Coronary artery (tissue), 2 donors: ENCODE data around the gene CACNG6.

Experiments
- DNase-seq: peaks from one replicate; pipeline ENCODE4 v3.0.0-alpha.2; 2017; ENCODE audit warnings: low spot score
- H3K27ac ChIP-seq, 2 donors: fragments of 200-600 bp; sonication (generic); one replicate each; pipeline ENCODE4 v1.5.1; 2016 to 2019
- H3K4me3 ChIP-seq: fragments of 200-600 bp; sonication (generic); 2 replicates; pipeline ENCODE4 v1.5.1; 2016; ENCODE audit warnings: mild to moderate bottlenecking, moderate library complexity
- TF ChIP-seq, protein P1 (sequence below): fragments of 200-600 bp; sonication (generic); IDR thresholded peaks from one replicate; pipeline ENCODE4 v1.5.1; 2019; ENCODE audit warnings: antibody characterized with exemption

CACNG6 gene

DNA sequence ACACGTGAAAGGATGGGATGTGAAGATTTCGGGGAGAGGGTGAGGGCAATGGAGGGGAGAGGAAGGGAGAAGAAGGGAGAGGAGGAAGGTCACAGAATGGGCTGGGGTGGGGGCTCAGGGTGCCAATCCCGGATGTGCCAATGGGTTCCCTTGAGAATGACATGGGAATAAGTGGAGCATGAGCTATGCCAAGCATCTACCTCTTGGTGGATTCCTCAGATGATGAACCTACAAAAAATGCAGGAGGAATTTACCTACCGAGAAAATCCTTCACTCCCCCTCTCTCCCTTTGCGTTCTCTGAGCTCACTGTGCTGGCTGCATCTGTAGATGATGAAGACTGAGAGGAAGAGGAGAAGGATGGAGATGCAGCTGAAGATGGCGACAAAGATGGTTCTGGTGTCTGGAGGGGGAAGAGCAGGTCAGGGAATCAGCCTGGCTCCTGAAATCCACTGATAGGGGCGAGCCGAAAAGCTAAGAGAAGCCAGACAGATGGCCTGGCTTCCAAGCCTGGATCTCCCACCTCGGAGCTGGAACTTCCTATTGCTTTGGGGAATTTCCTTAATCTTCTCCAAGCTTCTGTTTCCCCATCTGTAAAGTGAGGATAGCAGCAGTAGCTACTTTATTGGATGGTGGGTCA, 50.7 kb downstream of the CACNG6 start:
- TF ChIP-seq, protein P1, sequence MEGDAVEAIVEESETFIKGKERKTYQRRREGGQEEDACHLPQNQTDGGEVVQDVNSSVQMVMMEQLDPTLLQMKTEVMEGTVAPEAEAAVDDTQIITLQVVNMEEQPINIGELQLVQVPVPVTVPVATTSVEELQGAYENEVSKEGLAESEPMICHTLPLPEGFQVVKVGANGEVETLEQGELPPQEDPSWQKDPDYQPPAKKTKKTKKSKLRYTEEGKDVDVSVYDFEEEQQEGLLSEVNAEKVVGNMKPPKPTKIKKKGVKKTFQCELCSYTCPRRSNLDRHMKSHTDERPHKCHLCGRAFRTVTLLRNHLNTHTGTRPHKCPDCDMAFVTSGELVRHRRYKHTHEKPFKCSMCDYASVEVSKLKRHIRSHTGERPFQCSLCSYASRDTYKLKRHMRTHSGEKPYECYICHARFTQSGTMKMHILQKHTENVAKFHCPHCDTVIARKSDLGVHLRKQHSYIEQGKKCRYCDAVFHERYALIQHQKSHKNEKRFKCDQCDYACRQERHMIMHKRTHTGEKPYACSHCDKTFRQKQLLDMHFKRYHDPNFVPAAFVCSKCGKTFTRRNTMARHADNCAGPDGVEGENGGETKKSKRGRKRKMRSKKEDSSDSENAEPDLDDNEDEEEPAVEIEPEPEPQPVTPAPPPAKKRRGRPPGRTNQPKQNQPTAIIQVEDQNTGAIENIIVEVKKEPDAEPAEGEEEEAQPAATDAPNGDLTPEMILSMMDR = no peak
- Histone ChIP-seq H3K4me3 (no peak overlapping the region), H3K27ac (no peak overlapping the region)
- DNase-seq = no peak

DNA sequence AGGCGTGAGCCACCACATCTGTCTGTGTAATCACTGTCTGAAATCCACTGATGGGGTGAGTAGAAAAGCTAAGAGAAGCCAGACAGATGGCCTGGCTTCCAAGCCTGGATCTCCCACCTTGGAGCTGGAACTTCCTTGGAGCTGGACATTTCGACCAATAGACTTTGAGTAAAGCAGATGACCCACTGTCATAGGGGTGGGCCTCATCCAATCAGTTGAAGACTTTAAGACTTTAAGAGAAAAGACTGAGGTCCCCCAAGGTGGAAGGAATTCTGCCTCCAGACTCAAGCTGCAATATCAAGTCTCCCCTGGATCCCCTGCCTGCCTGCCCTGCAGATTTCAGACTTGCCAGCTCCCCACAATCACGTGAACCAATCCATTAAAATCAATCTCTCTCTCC, 51.6 kb downstream of the CACNG6 start:
- H3K27ac ChIP-seq = no peak overlapping the region
- no peak for DNase-seq
- TF ChIP-seq, protein P1 = no peak
- no peak overlapping the region for H3K4me3 ChIP-seq

DNA sequence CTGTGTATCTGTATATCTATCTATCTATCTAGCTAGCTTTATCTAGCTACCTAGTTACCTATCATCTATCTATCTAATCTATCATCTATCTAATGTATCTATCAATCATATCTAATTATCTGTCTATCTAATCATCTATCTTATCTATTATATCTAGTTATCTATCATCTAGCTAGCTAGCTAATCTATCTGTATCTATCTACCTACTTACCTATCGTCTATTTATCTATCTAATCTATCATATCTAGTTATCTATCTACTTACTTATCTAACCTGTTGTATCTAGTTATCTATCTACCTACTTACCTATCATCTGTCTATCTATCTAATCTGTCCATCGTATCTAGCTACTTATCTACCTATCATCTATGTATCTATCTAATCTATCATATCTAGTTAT, 54.3 kb downstream of the CACNG6 start:
- no peak for DNase-seq
- H3K27ac ChIP-seq = no peak overlapping the region
- TF ChIP-seq, protein P1 = no peak
- no peak overlapping the region for H3K4me3 ChIP-seq

DNA sequence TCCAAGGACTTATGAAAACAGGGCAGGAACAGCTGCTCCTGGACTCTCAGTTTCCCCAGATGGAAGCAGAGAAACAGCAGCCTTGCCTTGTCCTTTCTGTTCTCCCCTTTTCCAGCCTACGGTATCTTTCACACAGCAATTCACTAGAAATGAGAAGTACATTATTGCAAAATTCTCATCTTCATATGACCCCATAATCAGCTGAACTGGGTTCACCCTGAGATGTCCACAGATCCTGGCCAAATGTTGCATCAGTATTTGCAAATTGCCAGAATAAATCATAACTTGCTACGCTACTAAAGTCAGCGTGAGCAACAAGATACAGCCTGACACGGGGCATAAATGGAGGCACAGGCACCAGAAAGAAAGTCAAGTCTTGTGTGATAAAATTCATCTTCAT, 56.2 kb downstream of the CACNG6 start:
- DNase-seq = no peak
- TF ChIP-seq, protein P1 = no peak
- Histone ChIP-seq H3K27ac (no peak overlapping the region), H3K4me3 (no peak overlapping the region)
